ENCODE results near the gene SPTBN1.

- TF ChIP-seq CTCF (IDR thresholded peaks at IDR 0.05) = no peak
- no peak for TF ChIP-seq POLR2A (IDR thresholded peaks at IDR 0.05)
These were observed 90.4 kb downstream of the SPTBN1 start for GRCh38 chr2:54546518-54546917.
